SU-DHL-6 (cell line): Measurements from ENCODE around the gene ZNF580.

Source experiments
- H2AFZ ChIP-seq: fragments of 200-600 bp; sonication (generic); 2 replicates; pipeline ENCODE4 v1.6.1; 2014; ENCODE audit warnings: low read depth, mild to moderate bottlenecking, moderate library complexity, mixed read lengths, antibody characterized with exemption, low read length; ENCODE audit not compliant: severe bottlenecking
- H3F3A ChIP-seq: fragments of 200-600 bp; shearing (Covaris generic); 2 replicates; pipeline ENCODE4 v1.6.0; 2016; ENCODE audit warnings: antibody characterized with exemption, mild to moderate bottlenecking; ENCODE audit not compliant: insufficient read depth
- H3K27ac ChIP-seq: fragments of 200-600 bp; sonication (generic); 2 replicates; pipeline ENCODE4 v1.5.1; 2016; ENCODE audit warnings: low read depth, mild to moderate bottlenecking, low read length, moderate library complexity, mixed read lengths
- H3K27me3 ChIP-seq: fragments of 200-600 bp; sonication (generic), shearing (Covaris generic); 2 replicates; pipeline ENCODE4 v1.6.0; 2014; ENCODE audit warnings: mild to moderate bottlenecking, low read length
- H3K36me3 ChIP-seq: fragments of 200-600 bp; sonication (generic); 2 replicates; pipeline ENCODE4 v1.6.1; 2014; ENCODE audit warnings: mild to moderate bottlenecking, low read length, mixed read lengths
- H3K4me2 ChIP-seq: fragments of 300-600, 200-600 bp; shearing (Covaris generic), sonication (generic); 2 replicates; pipeline ENCODE4 v1.6.0; 2014; ENCODE audit warnings: low read length, low read depth, mild to moderate bottlenecking; ENCODE audit not compliant: poor library complexity, severe bottlenecking
- H3K4me3 ChIP-seq: fragments of 200-600 bp; sonication (generic); 2 replicates; pipeline ENCODE4 v1.5.1; 2014; ENCODE audit warnings: antibody characterized with exemption, low read length, mild to moderate bottlenecking, mixed read lengths; ENCODE audit not compliant: insufficient read depth, poor library complexity, severe bottlenecking
- H3K79me2 ChIP-seq: fragments of 200-600 bp; sonication (generic); 2 replicates; pipeline ENCODE4 v1.6.1; 2014; ENCODE audit warnings: mild to moderate bottlenecking, low read length, moderate library complexity; ENCODE audit not compliant: insufficient read depth
- H3K9ac ChIP-seq: fragments of 200-600 bp; sonication (generic); 2 replicates; pipeline ENCODE4 v1.7.0; 2014; ENCODE audit warnings: mild to moderate bottlenecking, low read length
- H3K9me2 ChIP-seq: fragments of 200-600 bp; sonication (generic); replicated peaks from 2 replicates; pipeline ENCODE4 v1.6.1; 2014; ENCODE audit warnings: low read length; ENCODE audit not compliant: insufficient read depth
- H3K9me3 ChIP-seq: fragments of 200-600 bp; sonication (generic); 2 replicates; pipeline ENCODE4 v1.6.1; 2014; ENCODE audit warnings: low read length, mixed read lengths; ENCODE audit not compliant: insufficient read depth
- H4K20me1 ChIP-seq: fragments of 200-600 bp; sonication (generic); 2 replicates; pipeline ENCODE4 v1.6.1; 2014; ENCODE audit warnings: low read depth, mild to moderate bottlenecking, antibody characterized with exemption, low read length, moderate library complexity, mixed read lengths
- CTCF ChIP-seq: fragments of 200-600 bp; sonication (generic); IDR thresholded peaks from one replicate; pipeline ENCODE4 v1.5.1; 2017; ENCODE audit warnings: antibody characterized with exemption, mild to moderate bottlenecking, low read length, moderate library complexity; ENCODE audit not compliant: insufficient read depth, poor library complexity, severe bottlenecking
- EZH2phosphoT487 ChIP-seq: fragments of 200-600 bp; sonication (generic), shearing (Covaris generic); conservative IDR thresholded peaks from 2 replicates; pipeline ENCODE4 v1.6.1; 2018; ENCODE audit warnings: mild to moderate bottlenecking, antibody characterized with exemption, low read length, moderate library complexity, mixed read lengths

The ZNF580 gene

GRCh38 chr19:55643003-55643886 lies 2.4 kb downstream of the ZNF580 start, which contains the start of gene ZNF581:
TSS of gene ZNF581 (plus strand) at chr19:55643649. CDS start at chr19:55644572, 923 bp downstream.
- TF ChIP-seq EZH2phosphoT487 (no peak), CTCF (no peak)
- H4K20me1 ChIP-seq: no peaks in the 10 kb centered on the region
- H3K4me2 ChIP-seq: peak within 1 kb of the TSS; percentile 71
- H3K4me3 ChIP-seq: peak within 1 kb of the TSS; percentile 99
- H3K9me2 ChIP-seq: no peaks in the 10 kb centered on the region
- peaks cover 24% of the 10 kb centered on the region for H3K79me2 ChIP-seq
- H3K9me3 ChIP-seq: no peaks in the 10 kb centered on the region
- peak within 1 kb of the TSS; percentile 98 for H3K9ac ChIP-seq
- H3F3A ChIP-seq: peaks cover 57% of the 10 kb centered on the region
- no peak within 1 kb of the TSS for H2AFZ ChIP-seq
- peak within 1 kb of the TSS; percentile 90 for H3K27ac ChIP-seq
- no peaks in the 10 kb centered on the region; the same call in 1 of the 2 replicates for H3K36me3 ChIP-seq
- H3K27me3 ChIP-seq: no peaks in the 10 kb centered on the region

GRCh38 chr19:55643887-55644176 lies 3.0 kb downstream of the ZNF580 start:
- Histone ChIP-seq H3K27me3 (no peaks in the 10 kb centered on the region), H3K9me2 (no peaks in the 10 kb centered on the region), H3K4me3 (peak overlapping the region; percentile 99), H3F3A (peaks cover 57% of the 10 kb centered on the region), H3K27ac (peak overlapping the region; percentile 90), H3K36me3 (no peaks in the 10 kb centered on the region; the same call in 1 of the 2 replicates), H4K20me1 (no peaks in the 10 kb centered on the region), H3K4me2 (peak overlapping the region; percentile 71), H3K9ac (peak overlapping the region; percentile 98), H3K79me2 (peaks cover 24% of the 10 kb centered on the region), H2AFZ (no peak overlapping the region), H3K9me3 (no peaks in the 10 kb centered on the region)
- TF ChIP-seq EZH2phosphoT487: no peak
- no peak for TF ChIP-seq CTCF

GRCh38 chr19:55644191-55644833 lies 3.5 kb downstream of the ZNF580 start:
- H3K27me3 ChIP-seq: no peaks in the 10 kb centered on the region
- no peak overlapping the region for H2AFZ ChIP-seq
- no peaks in the 10 kb centered on the region for H3K9me3 ChIP-seq
- H3K79me2 ChIP-seq: peaks cover 24% of the 10 kb centered on the region
- H3K4me3 ChIP-seq: peak overlapping the region; percentile 99
- H3K9ac ChIP-seq: peak overlapping the region; percentile 98
- no peaks in the 10 kb centered on the region for H3K9me2 ChIP-seq
- H3K27ac ChIP-seq: peak overlapping the region; percentile 90
- H3F3A ChIP-seq: peaks cover 54% of the 10 kb centered on the region
- TF ChIP-seq CTCF (no peak), EZH2phosphoT487 (no peak)
- no peaks in the 10 kb centered on the region for H4K20me1 ChIP-seq
- H3K36me3 ChIP-seq: no peaks in the 10 kb centered on the region; the same call in 1 of the 2 replicates
- peak overlapping the region; percentile 71 for H3K4me2 ChIP-seq
